H1 (cell line): ENCODE measurements around the gene LRRC72. TPM values are rescaled to one million over a fixed set of nuclear protein-coding genes. Genes with fewer than 3 reads are reported as not detected.

Experiments used
- CTCF ChIA-PET: fragments of 300-600 bp; sonication (Branson Sonifier 250); formaldehyde crosslinking; loops from one replicate; lab custom pipeline; 2021; ENCODE audit not compliant: partially characterized antibody; lab: Charles Lee
- POLR2A ChIA-PET: fragments of 300-600 bp; sonication (Branson Sonifier 250); formaldehyde crosslinking; loops from one replicate; lab custom pipeline; 2021; ENCODE audit warnings: inconsistent platforms; ENCODE audit not compliant: partially characterized antibody; lab: Charles Lee
- DNase-seq, 2 experiments: peaks; one replicate each; pipeline versions ENCODE4 v3.0.0 to v3.0.0-alpha.2; 2010 to 2022; ENCODE audit warnings: low spot score in 2 of 2, low read depth in 1 of 2, mixed read lengths in 1 of 2
- FAIRE-seq: peaks from 2 replicates; lab custom pipeline; 2011; peaks lifted over from hg19 to GRCh38; lab: Jason Lieb, UNC
- H2AFZ ChIP-seq: 2 replicates; pipeline ENCODE4 v1.8.1; 2012; ENCODE audit warnings: low read length, inconsistent platforms
- H2AK5ac ChIP-seq: 2 replicates; pipeline ENCODE4 v1.6.1; 2013; ENCODE audit warnings: low read depth, low read length
- H2BK120ac ChIP-seq: replicated peaks from 2 replicates; pipeline ENCODE3; 2013; ENCODE audit warnings: low read depth, low read length, inconsistent platforms
- H2BK12ac ChIP-seq: 2 replicates; pipeline ENCODE4 v1.6.1; 2013; ENCODE audit warnings: low read depth, low read length
- H2BK15ac ChIP-seq: 2 replicates; pipeline ENCODE4 v1.6.1; 2013; ENCODE audit warnings: low read length
- H2BK20ac ChIP-seq: 2 replicates; pipeline ENCODE4 v1.6.1; 2013; ENCODE audit warnings: low read length
- H2BK5ac ChIP-seq: 2 replicates; pipeline ENCODE4 v1.6.1; 2013; ENCODE audit warnings: low read depth, low read length
- H3K14ac ChIP-seq: 2 replicates; pipeline ENCODE4 v1.6.1; 2013; ENCODE audit warnings: inconsistent platforms; ENCODE audit not compliant: insufficient read length
- H3K18ac ChIP-seq: 2 replicates; pipeline ENCODE4 v1.6.1; 2013; ENCODE audit warnings: low read length; ENCODE audit errors: extremely low read depth
- H3K23ac ChIP-seq: 2 replicates; pipeline ENCODE4 v1.6.1; 2013; ENCODE audit warnings: inconsistent platforms; ENCODE audit not compliant: insufficient read length
- H3K23me2 ChIP-seq: 2 replicates; pipeline ENCODE4 v1.6.1; 2013; ENCODE audit warnings: low read depth, low read length
- H3K27ac ChIP-seq: 2 replicates; pipeline ENCODE4 v1.6.1; 2011; ENCODE audit warnings: low read depth, low read length, inconsistent platforms
- H3K27me3 ChIP-seq, 4 experiments: replicated peaks in 1 of 4; 1 replicate in 1 of 4; 2 replicates in 3 of 4; pipeline versions ENCODE4 v1.6.1 to v1.8.1; 2011 to 2013; ENCODE audit warnings: low read length in 3 of 4, mild to moderate bottlenecking in 3 of 4, inconsistent platforms in 2 of 4, mixed read lengths in 2 of 4, moderate library complexity in 1 of 4; ENCODE audit not compliant: control insufficient read depth in 3 of 4, insufficient read depth in 3 of 4; ENCODE audit errors: extremely low read depth in 1 of 4
- H3K36me3 ChIP-seq, 4 experiments: 2 replicates each; pipeline versions ENCODE4 v1.6.1 to v1.8.1; 2011 to 2013; ENCODE audit warnings: mild to moderate bottlenecking in 4 of 4, low read length in 3 of 4, moderate library complexity in 2 of 4, control low read depth in 1 of 4, inconsistent platforms in 1 of 4; ENCODE audit not compliant: insufficient read depth in 4 of 4, control insufficient read depth in 2 of 4
- H3K4ac ChIP-seq: replicated peaks from 2 replicates; pipeline ENCODE3; 2013; ENCODE audit warnings: low read length, low read depth, mixed read lengths, inconsistent platforms; ENCODE audit not compliant: insufficient read length
- H3K4me1 ChIP-seq, 4 experiments: replicated peaks in 1 of 4; 1 replicate in 1 of 4; 2 replicates in 3 of 4; pipeline versions ENCODE4 v1.6.1 to v1.8.1; 2011 to 2013; ENCODE audit warnings: low read length in 3 of 4, inconsistent platforms in 2 of 4, mixed read lengths in 1 of 4; ENCODE audit not compliant: insufficient read depth in 4 of 4, control insufficient read depth in 3 of 4
- H3K4me2 ChIP-seq, 2 experiments: 2 replicates each; pipeline versions ENCODE4 v1.6.1 to v1.8.1; 2011 to 2013; ENCODE audit warnings: low read depth in 2 of 2, low read length in 2 of 2, control low read depth in 1 of 2, inconsistent platforms in 1 of 2, mild to moderate bottlenecking in 1 of 2; ENCODE audit not compliant: insufficient read depth in 1 of 2
- H3K4me3 ChIP-seq, 4 experiments: fragments of 200-600, 300-600 bp in 1 of 4; sonication (generic), shearing (Covaris generic), sonication (Bioruptor Twin) in 1 of 4; 2 replicates each; pipeline versions ENCODE4 v1.5.1 to v1.8.1; 2011 to 2016; ENCODE audit warnings: low read length in 4 of 4, low read depth in 3 of 4, control low read depth in 2 of 4, inconsistent platforms in 2 of 4, mild to moderate bottlenecking in 2 of 4, mixed read lengths in 1 of 4, moderate library complexity in 1 of 4; ENCODE audit not compliant: insufficient read depth in 2 of 4; ENCODE audit errors: extremely low read depth in 1 of 4
- H3K56ac ChIP-seq: replicated peaks from 2 replicates; pipeline ENCODE3; 2013; ENCODE audit warnings: low read depth, mild to moderate bottlenecking, mixed read lengths, low read length, inconsistent platforms; ENCODE audit not compliant: insufficient read length
- H3K79me1 ChIP-seq: 2 replicates; pipeline ENCODE4 v1.6.1; 2013; ENCODE audit warnings: low read depth, low read length, control low read depth
- H3K79me2 ChIP-seq, 2 experiments: 2 replicates each; pipeline versions ENCODE4 v1.6.1 to v1.8.1; 2012 to 2013; ENCODE audit warnings: low read length in 2 of 2, mild to moderate bottlenecking in 2 of 2, inconsistent platforms in 1 of 2; ENCODE audit not compliant: insufficient read depth in 2 of 2, control insufficient read depth in 1 of 2
- H3K9ac ChIP-seq, 4 experiments: replicated peaks in 1 of 4; 1 replicate in 1 of 4; 2 replicates in 3 of 4; pipeline versions ENCODE4 v1.6.1 to v1.8.1; 2011 to 2013; ENCODE audit warnings: low read depth in 3 of 4, low read length in 3 of 4, control low read depth in 2 of 4, mild to moderate bottlenecking in 2 of 4, moderate library complexity in 2 of 4, inconsistent platforms in 1 of 4; ENCODE audit errors: extremely low read depth in 1 of 4
- H3K9me3 ChIP-seq, 2 experiments: 2 replicates each; pipeline versions ENCODE4 v1.6.1 to v1.8.1; 2012 to 2013; ENCODE audit warnings: mild to moderate bottlenecking in 2 of 2, moderate library complexity in 2 of 2, control low read depth in 1 of 2, inconsistent platforms in 1 of 2, low read depth in 1 of 2, low read length in 1 of 2, mixed read lengths in 1 of 2; ENCODE audit not compliant: insufficient read depth in 2 of 2
- H4K20me1 ChIP-seq, 2 experiments: replicated peaks in 1 of 2; 2 replicates each; pipeline versions ENCODE3 to v1.8.1; 2011 to 2013; ENCODE audit warnings: inconsistent platforms in 2 of 2, low read length in 2 of 2, mild to moderate bottlenecking in 1 of 2; ENCODE audit not compliant: insufficient read depth in 2 of 2, control insufficient read depth in 1 of 2
- H4K5ac ChIP-seq: 2 replicates; pipeline ENCODE4 v1.6.1; 2013; ENCODE audit warnings: low read length, low read depth, mixed read lengths, inconsistent platforms; ENCODE audit not compliant: insufficient read length
- H4K8ac ChIP-seq: 2 replicates; pipeline ENCODE4 v1.8.0; 2013; ENCODE audit warnings: mild to moderate bottlenecking, moderate library complexity, low read length, inconsistent platforms; ENCODE audit not compliant: insufficient read depth; ENCODE audit errors: extremely low read depth
- H4K91ac ChIP-seq: replicated peaks from 2 replicates; pipeline ENCODE3; 2013; ENCODE audit warnings: low read length, mixed read lengths, inconsistent platforms; ENCODE audit not compliant: insufficient read length
- CTCF ChIP-seq, 3 experiments: IDR thresholded peaks; 1 replicate in 2 of 3; 2 replicates in 1 of 3; pipeline versions ENCODE4 v1.5.1 to v1.6.1; 2011; ENCODE audit warnings: low read length in 3 of 3, mild to moderate bottlenecking in 3 of 3, inconsistent platforms in 2 of 3, low read depth in 1 of 3, moderate library complexity in 1 of 3; ENCODE audit not compliant: insufficient read depth in 1 of 3; ENCODE audit errors: control extremely low read depth in 1 of 3
- EP300 ChIP-seq, 2 experiments: IDR thresholded peaks; 1 replicate in 1 of 2; 2 replicates in 1 of 2; pipeline ENCODE4 v1.6.1; 2011 to 2012; ENCODE audit warnings: low read depth in 2 of 2, low read length in 2 of 2, mild to moderate bottlenecking in 2 of 2, borderline replicate concordance in 1 of 2, inconsistent platforms in 1 of 2, moderate library complexity in 1 of 2
- EZH2 ChIP-seq: fragments of 200-600 bp; sonication (generic); IDR thresholded peaks from 2 replicates; pipeline ENCODE4 v1.7.1; 2012; ENCODE audit warnings: low read depth, mild to moderate bottlenecking, moderate library complexity, low read length, inconsistent platforms; ENCODE audit not compliant: severe bottlenecking
- JUN ChIP-seq: IDR thresholded peaks from 2 replicates; pipeline ENCODE4 v1.6.1; 2011; ENCODE audit warnings: low read depth, mild to moderate bottlenecking, improper control_type of control experiment, low read length
- NANOG ChIP-seq: IDR thresholded peaks from 2 replicates; pipeline ENCODE4 v1.6.1; 2011; ENCODE audit warnings: low read length, low read depth, mild to moderate bottlenecking, inconsistent platforms; ENCODE audit not compliant: insufficient read depth, poor library complexity, severe bottlenecking
- PHF8 ChIP-seq: fragments of 200-600 bp; sonication (generic); conservative IDR thresholded peaks from 2 replicates; pipeline ENCODE4 v1.7.1; 2012; ENCODE audit warnings: low read depth, mild to moderate bottlenecking, inconsistent platforms, low read length, moderate library complexity
- RFX5 ChIP-seq: IDR thresholded peaks from 2 replicates; pipeline ENCODE4 v1.6.1; 2011; ENCODE audit warnings: low read depth, low read length, improper control_type of control experiment, borderline replicate concordance
- SIRT6 ChIP-seq: IDR thresholded peaks from one replicate; pipeline ENCODE4 v1.7.1; 2012; ENCODE audit warnings: low read length, inconsistent platforms
- SP4 ChIP-seq: IDR thresholded peaks from 2 replicates; pipeline ENCODE4 v1.6.1; 2012; ENCODE audit warnings: low read length, inconsistent platforms
- ZNF274 ChIP-seq: IDR thresholded peaks from 2 replicates; pipeline ENCODE4 v1.7.0; 2012; ENCODE audit warnings: low read length, borderline replicate concordance; ENCODE audit errors: extremely low read depth
- WGBS, 2 experiments: shearing (Covaris generic) in 1 of 2; methylation state at CpG; one replicate each; pipeline versions ENCODE4 v1.1.6 to v1.1.7; 2013 to 2015; ENCODE audit warnings: low lambda C conversion rate in 2 of 2, mixed read lengths in 2 of 2, inconsistent platforms in 1 of 2, low coverage in 1 of 2, missing lambda C conversion rate in 1 of 2; ENCODE audit not compliant: insufficient replicate concordance in 2 of 2, insufficient coverage in 1 of 2, insufficient read length in 1 of 2; ENCODE audit errors: extremely low coverage in 1 of 2, missing lambda C conversion rate in 1 of 2; 5-methylcytosine and 5-hydroxymethylcytosine counted together
- polyA plus RNA-seq, 7 experiments: library from polyadenylated mRNA; depleted of rRNA in 3 of 7; stranded (reverse) in 5 of 7; unstranded in 2 of 7; fragments of >200 nt in 5 of 7; fragments of 200-250 nt in 2 of 7; gene quantifications; 1 replicate in 5 of 7; 2 replicates in 1 of 7; 4 replicates in 1 of 7; pipeline versions ENCODE4 v1.2.1 to v1.2.3, GENCODE V29; 2011 to 2013; ENCODE audit warnings: missing spikeins in 2 of 7, mixed read lengths in 2 of 7
- total RNA-seq: library from RNA; stranded (reverse); fragmentation: NEBNext Ultra II Directional; extraction: Animal tissue kit (Norgen Biotek cat#: 25700); gene quantifications from 2 replicates; pipeline ENCODE4 v1.2.1, GENCODE V29; 2021

Gene LRRC72
- total and polyA plus RNA-seq, 2 of the 8 experiments (the other 6 are each of a cell fraction or from before 2014, with no cell fraction given): not detected

- DNase-seq (no peak), FAIRE-seq (no peak)
- H2BK5ac ChIP-seq: no peak overlapping the region
- ChIA-PET POLR2A (no interaction called here), CTCF (no interaction called here)
- H3K14ac ChIP-seq: no peak overlapping the region
- H3K27me3 ChIP-seq: no peaks in the 10 kb centered on the region
- no peaks in the 10 kb centered on the region for H4K20me1 ChIP-seq
- H3K23ac ChIP-seq: no peak overlapping the region
- WGBS, 2 experiments: 90% methylated on average over 1 of the region's 1 CpG; no CpG with 5 or more reads in 1 of the 2 experiments
- H3K27ac ChIP-seq: no peak overlapping the region
- H2BK15ac ChIP-seq: no peak overlapping the region
- no peak overlapping the region for H4K91ac ChIP-seq
- no peak overlapping the region for H3K18ac ChIP-seq
- H3K4me3 ChIP-seq: no peak overlapping the region
- H3K9me3 ChIP-seq: no peaks in the 10 kb centered on the region
- no peak overlapping the region for H2BK12ac ChIP-seq
- H2BK20ac ChIP-seq: no peak overlapping the region
- no peak overlapping the region for H3K4me2 ChIP-seq
- no peak overlapping the region for H3K56ac ChIP-seq
- no peaks in the 10 kb centered on the region for H3K79me1 ChIP-seq
- H2AFZ ChIP-seq: no peak overlapping the region
- no peaks in the 10 kb centered on the region for H3K23me2 ChIP-seq
- H2AK5ac ChIP-seq: no peak overlapping the region
- H3K4ac ChIP-seq: no peak overlapping the region
- H4K8ac ChIP-seq: no peak overlapping the region
- no peak overlapping the region for H2BK120ac ChIP-seq
- H3K79me2 ChIP-seq: no peaks in the 10 kb centered on the region
- no peak overlapping the region for H4K5ac ChIP-seq
- no peaks in the 10 kb centered on the region for H3K36me3 ChIP-seq
- H3K4me1 ChIP-seq: no peaks in the 10 kb centered on the region
- H3K9ac ChIP-seq: no peak overlapping the region
- TF ChIP-seq ZNF274 (no peak), SP4 (no peak), JUN (no peak), EZH2 (no peak), SIRT6 (no peak), CTCF (IDR thresholded peaks at IDR 0.05; ENCODE audit: control extremely low read depth in 1 of 3, insufficient read depth in 1 of 3, low read depth in 1 of 3, low read length in 3 of 3) (no peak), PHF8 (no peak), NANOG (no peak), RFX5 (no peak), EP300 (IDR thresholded peaks at IDR 0.05; ENCODE audit: borderline replicate concordance in 1 of 2, low read depth in 2 of 2, low read length in 2 of 2) (no peak)
These were observed 63.8 kb downstream of the LRRC72 start for GRCh38 chr7:16590424-16590823.
